ENCODE results near the gene LIN28A. TPM values are rescaled to one million over a fixed set of nuclear protein-coding genes. Genes with fewer than 3 reads are reported as not detected.

Gene LIN28A
- total RNA-seq, 1 experiment from 2014 or later = 1,289 TPM

DNA sequence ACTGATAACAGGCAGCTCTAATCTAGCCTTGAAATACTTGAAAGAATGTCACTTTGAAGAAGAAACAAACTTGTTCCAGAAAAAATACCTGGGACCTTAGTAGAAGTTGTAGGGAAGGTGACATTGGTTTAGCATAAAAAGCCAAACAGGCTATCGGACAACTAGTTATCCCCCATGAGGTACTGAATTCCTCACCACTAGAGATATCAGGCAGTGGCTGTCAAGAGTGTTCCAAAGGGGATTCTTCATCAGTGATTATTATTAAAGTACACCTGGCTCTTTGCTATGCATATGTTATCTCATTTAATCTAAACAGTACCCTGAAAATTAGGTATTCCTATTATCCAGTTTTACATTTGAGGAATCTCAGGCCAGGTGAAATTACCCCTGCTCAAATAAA lies 48.5 kb downstream of the LIN28A start:
- Histone ChIP-seq H3K18ac (ENCODE audit: insufficient read length, low read depth, low read length) (no peak overlapping the region), H4K91ac (ENCODE audit: insufficient read length, low read depth, low read length) (no peak overlapping the region), H2BK120ac (ENCODE audit: low read depth, low read length, poor library complexity, severe bottlenecking) (no peak overlapping the region), H3K79me1 (ENCODE audit: insufficient read depth, low read depth, low read length, poor library complexity, severe bottlenecking) (no peaks in the 10 kb centered on the region), H4K20me1 (ENCODE audit: control insufficient read depth, insufficient read depth, insufficient read length) (no peaks in the 10 kb centered on the region), H2BK12ac (ENCODE audit: insufficient read length, low read depth, low read length) (no peak overlapping the region), H3K23me2 (ENCODE audit: insufficient read length, low read depth, low read length, poor library complexity, severe bottlenecking) (no peaks in the 10 kb centered on the region), H4K8ac (replicated peaks; ENCODE audit: insufficient read length, low read depth, low read length) (no peak overlapping the region), H2BK20ac (ENCODE audit: low read depth, low read length, poor library complexity, severe bottlenecking) (no peak overlapping the region), H3T11ph (ENCODE audit: low read length) (no peak overlapping the region), H3K27ac (ENCODE audit: insufficient read length, low read depth, low read length) (no peak overlapping the region), H2BK15ac (ENCODE audit: low read depth, low read length) (no peak overlapping the region), H3K9me3 (ENCODE audit: control insufficient read depth, low read depth, low read length) (no peaks in the 10 kb centered on the region), H4K5ac (ENCODE audit: insufficient read length, low read depth, low read length) (no peak overlapping the region), H3K56ac (ENCODE audit: insufficient read length, low read depth, low read length) (no peak overlapping the region), H3K9ac (ENCODE audit: extremely low read depth, insufficient read length, low read length) (no peak overlapping the region), H2AK5ac (ENCODE audit: insufficient read length, low read length) (no peak overlapping the region), H3K4me1 (ENCODE audit: insufficient read depth, low read length) (no peaks in the 10 kb centered on the region), H3K4ac (ENCODE audit: low read depth, low read length) (no peak overlapping the region), H3K27me3 (ENCODE audit: insufficient read depth, low read length) (no peaks in the 10 kb centered on the region), H2AFZ (ENCODE audit: low read length) (no peak overlapping the region), H3K23ac (ENCODE audit: insufficient read length, low read depth, low read length) (no peak overlapping the region), H3K4me2 (ENCODE audit: insufficient read depth, insufficient read length, low read length) (no peak overlapping the region), H2BK5ac (ENCODE audit: insufficient read length, low read length) (no peak overlapping the region), H3K79me2 (ENCODE audit: insufficient read depth, low read length) (no peaks in the 10 kb centered on the region), H3K14ac (ENCODE audit: insufficient read depth, low read length) (no peak overlapping the region)
- H3K36me3 Mint-ChIP-seq (ENCODE audit: insufficient read depth in 1 of 3, low read depth in 3 of 3) = peaks cover 9 to 64% (median 42%) of the 10 kb centered on the region in 3 experiments; a peak in 6 of 7 replicates
- no peak for DNase-seq
- no peak overlapping the region; a peak in 1 of 7 replicates for H3K27ac Mint-ChIP-seq
- WGBS (ENCODE audit: extremely low coverage, insufficient read length, low lambda C conversion rate) = no CpG with 5 or more reads among the region's 1 CpG
- no peak overlapping the region for H3K4me3 Mint-ChIP-seq
- TF ChIP-seq, protein P1, sequence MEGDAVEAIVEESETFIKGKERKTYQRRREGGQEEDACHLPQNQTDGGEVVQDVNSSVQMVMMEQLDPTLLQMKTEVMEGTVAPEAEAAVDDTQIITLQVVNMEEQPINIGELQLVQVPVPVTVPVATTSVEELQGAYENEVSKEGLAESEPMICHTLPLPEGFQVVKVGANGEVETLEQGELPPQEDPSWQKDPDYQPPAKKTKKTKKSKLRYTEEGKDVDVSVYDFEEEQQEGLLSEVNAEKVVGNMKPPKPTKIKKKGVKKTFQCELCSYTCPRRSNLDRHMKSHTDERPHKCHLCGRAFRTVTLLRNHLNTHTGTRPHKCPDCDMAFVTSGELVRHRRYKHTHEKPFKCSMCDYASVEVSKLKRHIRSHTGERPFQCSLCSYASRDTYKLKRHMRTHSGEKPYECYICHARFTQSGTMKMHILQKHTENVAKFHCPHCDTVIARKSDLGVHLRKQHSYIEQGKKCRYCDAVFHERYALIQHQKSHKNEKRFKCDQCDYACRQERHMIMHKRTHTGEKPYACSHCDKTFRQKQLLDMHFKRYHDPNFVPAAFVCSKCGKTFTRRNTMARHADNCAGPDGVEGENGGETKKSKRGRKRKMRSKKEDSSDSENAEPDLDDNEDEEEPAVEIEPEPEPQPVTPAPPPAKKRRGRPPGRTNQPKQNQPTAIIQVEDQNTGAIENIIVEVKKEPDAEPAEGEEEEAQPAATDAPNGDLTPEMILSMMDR (conservative IDR thresholded peaks at IDR 0.05) = no peak
- no peaks in the 10 kb centered on the region for H3K27me3 Mint-ChIP-seq (ENCODE audit: low read depth)
- no peaks in the 10 kb centered on the region for H3K9me3 Mint-ChIP-seq
- no peaks in the 10 kb centered on the region for H3K4me1 Mint-ChIP-seq
